Panc1 (cell line): ENCODE data around the gene SPACA9.

ENCODE experiments used
- CTCF ChIP-seq: fragments of 450-650 bp; IDR thresholded peaks from 2 replicates; pipeline ENCODE4 v1.5.1; 2017; ENCODE audit warnings: mild to moderate bottlenecking
- REST ChIP-seq, 2 experiments: IDR thresholded peaks; 2 replicates each; pipeline ENCODE4 v1.6.1; 2011 to 2012; ENCODE audit warnings: low read depth in 2 of 2, control low read depth in 1 of 2, low read length in 1 of 2, mild to moderate bottlenecking in 1 of 2, moderate library complexity in 1 of 2; ENCODE audit not compliant: insufficient read depth in 1 of 2

- no peak for TF ChIP-seq CTCF
- no peak for TF ChIP-seq REST (IDR thresholded peaks at IDR 0.05; ENCODE audit: insufficient read depth in 1 of 2, low read depth in 2 of 2, low read length in 1 of 2)
Observed at GRCh38 chr9:132877824-132878694, 639 bp upstream of the SPACA9 start, which contains the start of gene AK8.
